Measurements from ENCODE around the gene HBA2.
"Not testable (repeated sequence)": the region's sequence is repeated elsewhere in the genome, so short reads cannot be mapped to it uniquely, and the experiment has no call there.

HBA2 gene

GRCh38 chr16:160242-160641 is 12.4 kb upstream of the HBA2 start:
- not testable (repeated sequence) for H3K36me3 ChIP-seq (ENCODE audit: insufficient read depth, low read depth, low read length); H3K4me1 ChIP-seq (ENCODE audit: insufficient read depth, low read length); H3K4me3 ChIP-seq (ENCODE audit: low read length); H3K27ac ChIP-seq (ENCODE audit: low read length); H3K9me3 ChIP-seq (ENCODE audit: insufficient read depth, low read depth, low read length); H3K9ac ChIP-seq (ENCODE audit: low read depth, low read length)
- H3K27me3 ChIP-seq (ENCODE audit: insufficient read depth, low read length) = peaks cover 67% of the 10 kb centered on the region

- H3K36me3 ChIP-seq (ENCODE audit: insufficient read depth, low read depth, low read length) = no peaks in the 10 kb centered on the region
- H3K27ac ChIP-seq (ENCODE audit: low read length) = no peak overlapping the region
- H3K9ac ChIP-seq (ENCODE audit: low read depth, low read length) = no peak overlapping the region
- peaks cover 4% of the 10 kb centered on the region; the same call in 1 of the 2 replicates for H3K4me1 ChIP-seq (ENCODE audit: insufficient read depth, low read length)
- H3K4me3 ChIP-seq (ENCODE audit: low read length) = no peak overlapping the region
- H3K27me3 ChIP-seq (ENCODE audit: insufficient read depth, low read length) = peaks cover 67% of the 10 kb centered on the region
- H3K9me3 ChIP-seq (ENCODE audit: insufficient read depth, low read depth, low read length) = no peaks in the 10 kb centered on the region
These were observed 11.9 kb upstream of the HBA2 start for GRCh38 chr16:160691-161190.

GRCh38 chr16:162271-162991 is 10.2 kb upstream of the HBA2 start:
- H3K36me3 ChIP-seq (ENCODE audit: insufficient read depth, low read depth, low read length) = no peaks in the 10 kb centered on the region
- peaks cover 8% of the 10 kb centered on the region; the same call in 1 of the 2 replicates for H3K4me1 ChIP-seq (ENCODE audit: insufficient read depth, low read length)
- H3K9ac ChIP-seq (ENCODE audit: low read depth, low read length) = no peak overlapping the region
- no peak overlapping the region for H3K4me3 ChIP-seq (ENCODE audit: low read length)
- no peaks in the 10 kb centered on the region for H3K9me3 ChIP-seq (ENCODE audit: insufficient read depth, low read depth, low read length)
- H3K27ac ChIP-seq (ENCODE audit: low read length) = no peak overlapping the region
- H3K27me3 ChIP-seq (ENCODE audit: insufficient read depth, low read length) = peaks cover 69% of the 10 kb centered on the region

GRCh38 chr16:163139-163538 is 9.5 kb upstream of the HBA2 start:
- not testable (repeated sequence) for H3K36me3 ChIP-seq (ENCODE audit: insufficient read depth, low read depth, low read length); H3K9me3 ChIP-seq (ENCODE audit: insufficient read depth, low read depth, low read length); H3K27ac ChIP-seq (ENCODE audit: low read length); H3K4me1 ChIP-seq (ENCODE audit: insufficient read depth, low read length); H3K9ac ChIP-seq (ENCODE audit: low read depth, low read length); H3K4me3 ChIP-seq (ENCODE audit: low read length)
- peaks cover 69% of the 10 kb centered on the region for H3K27me3 ChIP-seq (ENCODE audit: insufficient read depth, low read length)

- H3K9me3 ChIP-seq (ENCODE audit: insufficient read depth, low read depth, low read length); H3K4me3 ChIP-seq (ENCODE audit: low read length); H3K9ac ChIP-seq (ENCODE audit: low read depth, low read length); H3K4me1 ChIP-seq (ENCODE audit: insufficient read depth, low read length); H3K27ac ChIP-seq (ENCODE audit: low read length); H3K36me3 ChIP-seq (ENCODE audit: insufficient read depth, low read depth, low read length): not testable (repeated sequence)
- H3K27me3 ChIP-seq (ENCODE audit: insufficient read depth, low read length) = peaks cover 71% of the 10 kb centered on the region
These were observed 9.0 kb upstream of the HBA2 start for GRCh38 chr16:163696-164095.

- not testable (repeated sequence) for H3K36me3 ChIP-seq (ENCODE audit: insufficient read depth, low read depth, low read length); H3K9me3 ChIP-seq (ENCODE audit: insufficient read depth, low read depth, low read length); H3K9ac ChIP-seq (ENCODE audit: low read depth, low read length); H3K4me3 ChIP-seq (ENCODE audit: low read length); H3K27ac ChIP-seq (ENCODE audit: low read length); H3K4me1 ChIP-seq (ENCODE audit: insufficient read depth, low read length)
- H3K27me3 ChIP-seq (ENCODE audit: insufficient read depth, low read length) = peaks cover 72% of the 10 kb centered on the region
These were observed 8.4 kb upstream of the HBA2 start for GRCh38 chr16:164134-164823.

- no peak overlapping the region for H3K27ac ChIP-seq (ENCODE audit: low read length)
- H3K27me3 ChIP-seq (ENCODE audit: insufficient read depth, low read length) = peaks cover 72% of the 10 kb centered on the region
- no peak overlapping the region for H3K9ac ChIP-seq (ENCODE audit: low read depth, low read length)
- no peaks in the 10 kb centered on the region for H3K9me3 ChIP-seq (ENCODE audit: insufficient read depth, low read depth, low read length)
- H3K4me1 ChIP-seq (ENCODE audit: insufficient read depth, low read length) = peaks cover 8% of the 10 kb centered on the region; the same call in 1 of the 2 replicates
- H3K36me3 ChIP-seq (ENCODE audit: insufficient read depth, low read depth, low read length) = no peaks in the 10 kb centered on the region
- H3K4me3 ChIP-seq (ENCODE audit: low read length) = peak overlapping the region; percentile 60; the same call in 1 of the 2 replicates
These were observed 7.7 kb upstream of the HBA2 start for GRCh38 chr16:164827-165538.

- Histone ChIP-seq H3K9me3 (ENCODE audit: insufficient read depth, low read depth, low read length) (no peaks in the 10 kb centered on the region), H3K36me3 (ENCODE audit: insufficient read depth, low read depth, low read length) (no peaks in the 10 kb centered on the region), H3K4me3 (ENCODE audit: low read length) (peak within 1 kb of the TSS; percentile 60; the same call in 1 of the 2 replicates), H3K9ac (ENCODE audit: low read depth, low read length) (no peak within 1 kb of the TSS), H3K4me1 (ENCODE audit: insufficient read depth, low read length) (peaks cover 8% of the 10 kb centered on the region; the same call in 1 of the 2 replicates), H3K27me3 (ENCODE audit: insufficient read depth, low read length) (peaks cover 79% of the 10 kb centered on the region), H3K27ac (ENCODE audit: low read length) (no peak within 1 kb of the TSS)
These were observed 6.9 kb upstream of the HBA2 start, which contains the start of gene HBM for GRCh38 chr16:165539-166374. HBM (plus strand) TSS chr16:165978; CDS start chr16:165998, 20 bp downstream.

- H3K9ac ChIP-seq (ENCODE audit: low read depth, low read length) = no peak overlapping the region
- H3K4me1 ChIP-seq (ENCODE audit: insufficient read depth, low read length) = peaks cover 8% of the 10 kb centered on the region; the same call in 1 of the 2 replicates
- H3K27ac ChIP-seq (ENCODE audit: low read length) = no peak overlapping the region
- H3K4me3 ChIP-seq (ENCODE audit: low read length) = peak overlapping the region; percentile 33; the same call in 1 of the 2 replicates
- no peaks in the 10 kb centered on the region for H3K36me3 ChIP-seq (ENCODE audit: insufficient read depth, low read depth, low read length)
- H3K9me3 ChIP-seq (ENCODE audit: insufficient read depth, low read depth, low read length) = no peaks in the 10 kb centered on the region
- peaks cover 82% of the 10 kb centered on the region for H3K27me3 ChIP-seq (ENCODE audit: insufficient read depth, low read length)
These were observed 6.1 kb upstream of the HBA2 start for GRCh38 chr16:166375-167121.

- Histone ChIP-seq H3K36me3 (ENCODE audit: insufficient read depth, low read depth, low read length) (no peaks in the 10 kb centered on the region), H3K4me1 (ENCODE audit: insufficient read depth, low read length) (peaks cover 8% of the 10 kb centered on the region; the same call in 1 of the 2 replicates), H3K27ac (ENCODE audit: low read length) (no peak overlapping the region), H3K9me3 (ENCODE audit: insufficient read depth, low read depth, low read length) (no peaks in the 10 kb centered on the region), H3K9ac (ENCODE audit: low read depth, low read length) (no peak overlapping the region), H3K4me3 (ENCODE audit: low read length) (peak overlapping the region; percentile 33; the same call in 1 of the 2 replicates), H3K27me3 (ENCODE audit: insufficient read depth, low read length) (peaks cover 87% of the 10 kb centered on the region)
These were observed 5.5 kb upstream of the HBA2 start for GRCh38 chr16:167122-167690.
